ENCODE results near the gene MED23. TPM values are rescaled to one million over a fixed set of nuclear protein-coding genes. Genes with fewer than 3 reads are reported as not detected.

Gene MED23
- total RNA-seq, 6 experiments from 2014 or later: 8.8 to 13.8 (median 11.0) TPM

DNA sequence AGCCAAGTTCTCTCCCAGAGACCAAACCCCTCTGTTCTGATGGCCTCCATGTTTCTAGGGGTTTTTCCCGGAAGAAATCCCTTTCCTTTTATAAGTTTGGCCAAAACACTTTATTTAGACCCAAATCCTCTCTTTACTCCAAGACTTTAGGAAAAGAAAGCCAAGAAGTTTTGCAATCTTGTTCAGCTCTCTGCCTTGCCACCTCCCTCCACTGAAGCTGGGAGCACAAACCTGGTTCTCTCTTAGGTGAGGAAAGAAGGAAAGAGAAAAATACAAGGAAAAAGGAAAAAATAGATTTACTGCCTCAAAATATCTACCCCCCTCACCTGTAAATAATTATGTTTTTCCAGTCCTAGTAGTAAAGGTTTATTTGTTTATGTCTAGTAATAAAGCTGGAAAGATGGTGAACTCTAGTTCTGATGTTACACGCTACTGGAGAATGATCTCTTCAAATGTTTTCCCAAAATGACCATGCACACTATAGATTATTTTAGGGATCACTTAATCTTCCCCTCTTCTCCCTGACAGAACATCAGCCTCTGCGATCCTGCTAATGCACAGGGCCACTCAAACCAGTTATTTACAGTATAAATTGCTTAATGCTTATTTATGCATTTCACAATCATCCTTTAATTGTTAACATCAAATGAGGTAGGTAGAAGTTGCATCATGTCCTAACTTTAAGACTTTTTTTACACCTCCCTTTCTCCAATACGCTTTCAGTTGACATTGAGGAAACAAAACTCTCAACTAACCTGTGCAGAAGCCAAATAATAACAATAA lies 65.9 kb downstream of the MED23 start:
- WGBS (ENCODE audit: insufficient coverage, low coverage, low lambda C conversion rate, missing lambda C conversion rate): 51% methylated on average over 4 of the region's 4 CpGs

DNA sequence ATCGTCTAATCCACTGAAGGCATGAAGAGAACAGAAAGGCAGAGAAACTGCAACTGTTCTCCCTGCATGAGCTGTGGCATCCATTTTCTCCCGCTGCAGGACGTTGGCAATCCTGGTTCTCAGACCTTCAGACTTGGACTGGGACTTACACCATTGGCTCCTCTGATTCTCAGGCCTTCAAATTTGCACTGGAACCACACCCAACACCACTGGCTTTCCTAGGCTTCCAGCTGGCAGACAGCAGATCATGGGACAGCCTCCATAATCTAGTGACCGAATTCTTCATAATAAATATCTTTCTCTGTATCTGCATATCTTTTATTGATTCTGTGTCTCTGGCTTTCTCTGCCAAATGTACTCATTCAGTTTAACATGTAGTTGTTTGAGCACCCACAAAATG lies 69.1 kb downstream of the MED23 start:
- intact Hi-C loops (cut with DNase I): no loop called here
- H3K4me1 ChIP-seq: peaks cover 0 to 50% (median 13%) of the 10 kb centered on the region in 4 donors
- ATAC-seq (no peak), DNase-seq (no peak)
- H3K9me3 ChIP-seq: no peaks in the 10 kb centered on the region
- no peak overlapping the region for H3K4me3 ChIP-seq
- peak overlapping the region in 1 of 3 donors; percentile 17 for H3K27ac ChIP-seq
- no peaks in the 10 kb centered on the region for H3K36me3 ChIP-seq
- WGBS (ENCODE audit: insufficient coverage, low coverage, low lambda C conversion rate, missing lambda C conversion rate): 77% methylated on average over 1 of the region's 4 CpGs
- no peak for TF ChIP-seq POLR2A (IDR thresholded peaks at IDR 0.05)
- TF ChIP-seq, protein P1, sequence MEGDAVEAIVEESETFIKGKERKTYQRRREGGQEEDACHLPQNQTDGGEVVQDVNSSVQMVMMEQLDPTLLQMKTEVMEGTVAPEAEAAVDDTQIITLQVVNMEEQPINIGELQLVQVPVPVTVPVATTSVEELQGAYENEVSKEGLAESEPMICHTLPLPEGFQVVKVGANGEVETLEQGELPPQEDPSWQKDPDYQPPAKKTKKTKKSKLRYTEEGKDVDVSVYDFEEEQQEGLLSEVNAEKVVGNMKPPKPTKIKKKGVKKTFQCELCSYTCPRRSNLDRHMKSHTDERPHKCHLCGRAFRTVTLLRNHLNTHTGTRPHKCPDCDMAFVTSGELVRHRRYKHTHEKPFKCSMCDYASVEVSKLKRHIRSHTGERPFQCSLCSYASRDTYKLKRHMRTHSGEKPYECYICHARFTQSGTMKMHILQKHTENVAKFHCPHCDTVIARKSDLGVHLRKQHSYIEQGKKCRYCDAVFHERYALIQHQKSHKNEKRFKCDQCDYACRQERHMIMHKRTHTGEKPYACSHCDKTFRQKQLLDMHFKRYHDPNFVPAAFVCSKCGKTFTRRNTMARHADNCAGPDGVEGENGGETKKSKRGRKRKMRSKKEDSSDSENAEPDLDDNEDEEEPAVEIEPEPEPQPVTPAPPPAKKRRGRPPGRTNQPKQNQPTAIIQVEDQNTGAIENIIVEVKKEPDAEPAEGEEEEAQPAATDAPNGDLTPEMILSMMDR (IDR thresholded peaks at IDR 0.05): no peak
- no peaks in the 10 kb centered on the region for H3K27me3 ChIP-seq

More for the DNA sequence above, 65.9 kb downstream of the MED23 start:
- no peaks in the 10 kb centered on the region for H3K9me3 ChIP-seq
- ATAC-seq (peak; percentile 53 to 78 (median 76)), DNase-seq (no peak)
- TF ChIP-seq POLR2A (IDR thresholded peaks at IDR 0.05): peak; percentile 20
- TF ChIP-seq, protein P1 (IDR thresholded peaks at IDR 0.05): no peak
- intact Hi-C loops (cut with DNase I): no loop called here
- no peaks in the 10 kb centered on the region for H3K27me3 ChIP-seq
- no peak overlapping the region for H3K4me3 ChIP-seq
- H3K36me3 ChIP-seq: no peaks in the 10 kb centered on the region
- H3K4me1 ChIP-seq: peaks cover 0 to 24% (median 6%) of the 10 kb centered on the region in 4 donors
- peak overlapping the region in 2 of 3 donors; percentile 31 to 76 for H3K27ac ChIP-seq

DNA sequence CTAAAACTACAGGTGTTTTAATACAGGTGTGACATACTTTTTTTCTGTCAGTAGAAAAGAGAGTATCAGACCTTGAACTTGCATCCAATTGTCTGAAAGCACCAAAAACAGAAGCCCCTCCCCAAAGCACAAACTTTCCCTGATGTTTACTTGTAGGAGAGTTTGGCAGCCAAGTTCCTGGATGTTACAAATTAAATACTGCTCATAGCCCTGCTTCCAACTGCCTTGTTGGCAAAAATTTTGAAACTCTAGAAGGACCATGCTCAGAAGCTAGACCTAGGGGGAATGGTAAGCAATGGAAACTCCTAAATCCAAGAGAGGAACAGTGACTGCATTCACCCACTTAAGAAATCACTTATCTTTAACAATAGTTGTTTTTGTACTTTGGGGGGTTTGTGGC lies 72.0 kb downstream of the MED23 start:
- peak; percentile 64 for TF ChIP-seq POLR2A (IDR thresholded peaks at IDR 0.05)
- TF ChIP-seq, protein P1 (IDR thresholded peaks at IDR 0.05): no peak
- Histone ChIP-seq H3K27ac (peak overlapping the region; percentile 36 to 77 (median 76)), H3K9me3 (no peaks in the 10 kb centered on the region), H3K4me1 (peaks cover 0 to 44% (median 14%) of the 10 kb centered on the region in 4 donors), H3K4me3 (no peak overlapping the region), H3K36me3 (no peaks in the 10 kb centered on the region), H3K27me3 (no peaks in the 10 kb centered on the region)
- DNase-seq (peak in 1 of 3 donors; percentile 75), ATAC-seq (peak; percentile 77 to 86 (median 83))
- intact Hi-C loops (cut with DNase I): no loop called here

DNA sequence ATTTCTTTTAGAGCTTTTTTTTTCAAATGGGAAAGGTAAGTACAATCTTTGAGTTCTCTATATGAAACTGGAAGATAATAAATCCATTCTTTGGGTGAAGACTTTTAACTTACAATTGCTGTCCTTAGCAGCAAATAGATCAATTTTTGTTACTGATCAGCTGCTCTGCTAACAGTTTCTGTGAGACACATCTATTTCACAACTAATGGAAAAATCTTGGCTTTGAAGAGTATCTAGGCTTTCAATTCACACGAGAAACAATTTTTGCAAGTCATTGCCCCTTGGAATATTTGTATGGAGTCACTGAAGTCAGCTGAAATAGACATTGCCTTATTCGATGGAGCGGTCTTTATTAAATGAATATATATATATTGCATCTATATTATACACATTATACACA lies 75.5 kb downstream of the MED23 start:
- WGBS (ENCODE audit: insufficient coverage, low coverage, low lambda C conversion rate, missing lambda C conversion rate): 25% methylated on average over 3 of the region's 3 CpGs
- H3K27ac ChIP-seq: peak overlapping the region; percentile 39 to 94 (median 90)
- intact Hi-C loops (cut with DNase I): no loop called here
- no peaks in the 10 kb centered on the region for H3K36me3 ChIP-seq
- peak; percentile 24 to 63 (median 42) for ATAC-seq
- H3K4me1 ChIP-seq: peaks cover 0 to 67% (median 15%) of the 10 kb centered on the region in 4 donors
- no peak for DNase-seq
- peak; percentile 26 for TF ChIP-seq POLR2A (IDR thresholded peaks at IDR 0.05)
- TF ChIP-seq, protein P1 (IDR thresholded peaks at IDR 0.05): no peak
- peak overlapping the region in 1 of 3 donors; percentile 11 for H3K4me3 ChIP-seq
- H3K27me3 ChIP-seq: no peaks in the 10 kb centered on the region
- no peaks in the 10 kb centered on the region for H3K9me3 ChIP-seq
